H9 (cell line): ENCODE measurements around the gene FSIP1. TPM values are rescaled to one million over a fixed set of nuclear protein-coding genes. Genes with fewer than 3 reads are reported as not detected.

Experiments
- DNase-seq: peaks from one replicate; pipeline ENCODE4 v3.0.0-alpha.2; 2017
- H2AFZ ChIP-seq: one replicate; pipeline ENCODE4 v1.6.1; 2013; ENCODE audit warnings: mild to moderate bottlenecking, low read length, control low read depth, moderate library complexity
- H2AK5ac ChIP-seq: 2 replicates; pipeline ENCODE4 v1.6.1; 2013; ENCODE audit warnings: low read length, control low read depth, mixed read lengths; ENCODE audit not compliant: insufficient read length
- H2BK120ac ChIP-seq: one replicate; pipeline ENCODE4 v1.6.1; 2013; ENCODE audit warnings: low read depth, mild to moderate bottlenecking, low read length, control low read depth, inconsistent platforms; ENCODE audit not compliant: poor library complexity, severe bottlenecking
- H2BK12ac ChIP-seq: 2 replicates; pipeline ENCODE4 v1.6.1; 2013; ENCODE audit warnings: low read length, control low read depth, mixed read lengths, low read depth; ENCODE audit not compliant: insufficient read length
- H2BK15ac ChIP-seq: 2 replicates; pipeline ENCODE4 v1.6.1; 2013; ENCODE audit warnings: low read depth, low read length, control low read depth
- H2BK20ac ChIP-seq: one replicate; pipeline ENCODE4 v1.6.1; 2013; ENCODE audit warnings: low read depth, mild to moderate bottlenecking, low read length, control low read depth, inconsistent platforms; ENCODE audit not compliant: poor library complexity, severe bottlenecking
- H2BK5ac ChIP-seq: 2 replicates; pipeline ENCODE4 v1.6.1; 2013; ENCODE audit warnings: low read length, control low read depth, mixed read lengths; ENCODE audit not compliant: insufficient read length
- H3K14ac ChIP-seq: 2 replicates; pipeline ENCODE4 v1.6.1; 2013; ENCODE audit warnings: low read length, control low read depth; ENCODE audit not compliant: insufficient read depth
- H3K18ac ChIP-seq: 2 replicates; pipeline ENCODE4 v1.6.1; 2013; ENCODE audit warnings: low read depth, mild to moderate bottlenecking, mixed read lengths, low read length, control low read depth; ENCODE audit not compliant: insufficient read length
- H3K23ac ChIP-seq: 2 replicates; pipeline ENCODE4 v1.6.1; 2013; ENCODE audit warnings: low read length, control low read depth, mixed read lengths, low read depth; ENCODE audit not compliant: insufficient read length
- H3K23me2 ChIP-seq: 2 replicates; pipeline ENCODE4 v1.6.1; 2013; ENCODE audit warnings: low read depth, mild to moderate bottlenecking, mixed read lengths, low read length, control low read depth; ENCODE audit not compliant: insufficient read length, poor library complexity, severe bottlenecking
- H3K27ac ChIP-seq: 2 replicates; pipeline ENCODE4 v1.5.1; 2013; ENCODE audit warnings: low read length, control low read depth, mixed read lengths, low read depth; ENCODE audit not compliant: insufficient read length
- H3K27me3 ChIP-seq: 2 replicates; pipeline ENCODE4 v1.6.1; 2013; ENCODE audit warnings: low read length, control low read depth, inconsistent platforms; ENCODE audit not compliant: insufficient read depth
- H3K4ac ChIP-seq: 2 replicates; pipeline ENCODE4 v1.6.1; 2013; ENCODE audit warnings: low read depth, mild to moderate bottlenecking, control low read depth, inconsistent platforms, low read length, moderate library complexity
- H3K4me1 ChIP-seq: 2 replicates; pipeline ENCODE4 v1.6.1; 2013; ENCODE audit warnings: low read length, control low read depth, inconsistent platforms; ENCODE audit not compliant: insufficient read depth
- H3K4me2 ChIP-seq: 2 replicates; pipeline ENCODE4 v1.6.1; 2013; ENCODE audit warnings: low read length, control low read depth, mixed read lengths; ENCODE audit not compliant: insufficient read length, insufficient read depth
- H3K56ac ChIP-seq: 2 replicates; pipeline ENCODE4 v1.6.1; 2013; ENCODE audit warnings: low read depth, mild to moderate bottlenecking, mixed read lengths, low read length, control low read depth; ENCODE audit not compliant: insufficient read length
- H3K79me1 ChIP-seq: 2 replicates; pipeline ENCODE4 v1.6.1; 2013; ENCODE audit warnings: low read depth, mild to moderate bottlenecking, moderate library complexity, low read length, control low read depth, inconsistent platforms; ENCODE audit not compliant: insufficient read depth, poor library complexity, severe bottlenecking
- H3K79me2 ChIP-seq: 2 replicates; pipeline ENCODE4 v1.6.1; 2013; ENCODE audit warnings: low read length, control low read depth, inconsistent platforms; ENCODE audit not compliant: insufficient read depth
- H3K9ac ChIP-seq: 2 replicates; pipeline ENCODE4 v1.6.1; 2013; ENCODE audit warnings: low read length, control low read depth, mixed read lengths; ENCODE audit not compliant: insufficient read length; ENCODE audit errors: extremely low read depth
- H3K9me3 ChIP-seq: one replicate; pipeline ENCODE4 v1.6.1; 2013; ENCODE audit warnings: low read depth, low read length, inconsistent platforms; ENCODE audit not compliant: control insufficient read depth
- H3T11ph ChIP-seq: one replicate; pipeline ENCODE4 v1.6.1; 2013; ENCODE audit warnings: mild to moderate bottlenecking, low read length, control low read depth, inconsistent platforms
- H4K20me1 ChIP-seq: one replicate; pipeline ENCODE4 v1.6.1; 2013; ENCODE audit not compliant: control insufficient read depth, insufficient read length, insufficient read depth
- H4K5ac ChIP-seq: 2 replicates; pipeline ENCODE4 v1.6.1; 2013; ENCODE audit warnings: low read depth, mild to moderate bottlenecking, mixed read lengths, low read length, control low read depth; ENCODE audit not compliant: insufficient read length
- H4K8ac ChIP-seq: replicated peaks from 2 replicates; pipeline ENCODE4 v1.6.1; 2013; ENCODE audit warnings: low read length, control low read depth, mixed read lengths, low read depth; ENCODE audit not compliant: insufficient read length
- H4K91ac ChIP-seq: 2 replicates; pipeline ENCODE4 v1.6.1; 2013; ENCODE audit warnings: low read depth, mild to moderate bottlenecking, moderate library complexity, mixed read lengths, low read length, control low read depth; ENCODE audit not compliant: insufficient read length
- H3K27ac Mint-ChIP-seq, 3 experiments: 2 replicates in 2 of 3; 3 replicates in 1 of 3; pipeline ENCODE4 v1.8.0; 2020 to 2021; ENCODE audit warnings: mixed read lengths in 3 of 3, mild to moderate bottlenecking in 1 of 3, moderate library complexity in 1 of 3
- H3K27me3 Mint-ChIP-seq: 2 replicates; pipeline ENCODE4 v1.8.0; 2021; ENCODE audit warnings: low read depth, mild to moderate bottlenecking, moderate library complexity, mixed read lengths
- H3K36me3 Mint-ChIP-seq, 3 experiments: 2 replicates in 2 of 3; 3 replicates in 1 of 3; pipeline ENCODE4 v1.8.0; 2020 to 2021; ENCODE audit warnings: low read depth in 3 of 3, mixed read lengths in 3 of 3; ENCODE audit not compliant: insufficient read depth in 1 of 3
- H3K4me1 Mint-ChIP-seq, 2 experiments: 2 replicates each; pipeline ENCODE4 v1.8.0; 2020; ENCODE audit warnings: mixed read lengths in 2 of 2
- H3K4me3 Mint-ChIP-seq, 2 experiments: 2 replicates in 1 of 2; 3 replicates in 1 of 2; pipeline ENCODE4 v1.8.0; 2020 to 2021; ENCODE audit warnings: mild to moderate bottlenecking in 2 of 2, mixed read lengths in 2 of 2, moderate library complexity in 1 of 2
- H3K9me3 Mint-ChIP-seq, 2 experiments: 2 replicates in 1 of 2; 3 replicates in 1 of 2; pipeline ENCODE4 v1.8.0; 2020; ENCODE audit warnings: mild to moderate bottlenecking in 2 of 2, mixed read lengths in 2 of 2, moderate library complexity in 1 of 2
- CTCF ChIP-seq: fragments of 200-600 bp; sonication (generic); conservative IDR thresholded peaks from 3 replicates; pipeline ENCODE4 v1.8.0; 2021; ENCODE audit warnings: antibody characterized with exemption, mild to moderate bottlenecking
- WGBS: extraction: QIAGEN DNeasy Blood & Tissue Kit; methylation state at CpG from one replicate; pipeline ENCODE4 v1.1.7; 2013; ENCODE audit warnings: missing lambda C conversion rate, low lambda C conversion rate, mixed read lengths; ENCODE audit not compliant: insufficient read length; ENCODE audit errors: extremely low coverage; 5-methylcytosine and 5-hydroxymethylcytosine counted together
- total RNA-seq: library from RNA; stranded (reverse); gene quantifications from 2 replicates; pipeline ENCODE4 v1.2.1, GENCODE V29; 2021

Gene FSIP1
- total RNA-seq, 1 experiment from 2014 or later: 0.96 TPM

- no peaks in the 10 kb centered on the region for H3K9me3 Mint-ChIP-seq
- H3T11ph ChIP-seq: no peak overlapping the region
- H3K27ac Mint-ChIP-seq: peak overlapping the region in 1 of 3 experiments; percentile 95; a peak in 2 of 7 replicates
- H3K9me3 ChIP-seq: no peaks in the 10 kb centered on the region
- no peaks in the 10 kb centered on the region for H3K27me3 Mint-ChIP-seq
- H4K5ac ChIP-seq: no peak overlapping the region
- no peaks in the 10 kb centered on the region for H3K36me3 Mint-ChIP-seq
- no peak for TF ChIP-seq CTCF
- H3K14ac ChIP-seq: no peak overlapping the region
- H3K56ac ChIP-seq: no peak overlapping the region
- H3K23me2 ChIP-seq: no peaks in the 10 kb centered on the region
- no peak overlapping the region for H2AFZ ChIP-seq
- H3K23ac ChIP-seq: no peak overlapping the region
- H3K4ac ChIP-seq: no peak overlapping the region
- no CpG with 5 or more reads among the region's 5 CpGs for WGBS
- no peak overlapping the region for H2BK120ac ChIP-seq
- no peaks in the 10 kb centered on the region for H3K27me3 ChIP-seq
- no peak overlapping the region for H2BK20ac ChIP-seq
- no peak overlapping the region for H3K4me3 Mint-ChIP-seq
- no peak overlapping the region for H3K27ac ChIP-seq
- no peaks in the 10 kb centered on the region for H4K20me1 ChIP-seq
- H2BK5ac ChIP-seq: no peak overlapping the region
- H2BK12ac ChIP-seq: no peak overlapping the region
- H3K79me2 ChIP-seq: no peaks in the 10 kb centered on the region
- no peak overlapping the region for H2BK15ac ChIP-seq
- no peak overlapping the region for H4K91ac ChIP-seq
- no peaks in the 10 kb centered on the region for H3K4me1 ChIP-seq
- no peak for DNase-seq
- peaks cover 12 to 14% of the 10 kb centered on the region in 2 experiments for H3K4me1 Mint-ChIP-seq
- no peak overlapping the region for H4K8ac ChIP-seq
- no peaks in the 10 kb centered on the region for H3K79me1 ChIP-seq
- no peak overlapping the region for H3K4me2 ChIP-seq
- no peak overlapping the region for H2AK5ac ChIP-seq
- no peak overlapping the region for H3K18ac ChIP-seq
- H3K9ac ChIP-seq: no peak overlapping the region
Observed at GRCh38 chr15:39704235-39704634, 78.4 kb downstream of the FSIP1 start.
